Mesenchymal stem cell (in vitro differentiated cells and primary cell): ENCODE results near the gene NFATC2.

ENCODE experiments used
- DNase-seq: peaks from one replicate; pipeline ENCODE4 v3.0.0-alpha.2; 2013
- H2AFZ ChIP-seq: one replicate; pipeline ENCODE4 v1.6.1; 2013; ENCODE audit warnings: low read depth, mild to moderate bottlenecking, control low read depth, inconsistent platforms, low read length, moderate library complexity
- H2AK5ac ChIP-seq: 2 replicates; pipeline ENCODE4 v1.6.1; 2013; ENCODE audit warnings: low read length, moderate library complexity, mild to moderate bottlenecking, inconsistent platforms; ENCODE audit not compliant: severe bottlenecking
- H2BK120ac ChIP-seq: one replicate; pipeline ENCODE4 v1.6.1; 2013; ENCODE audit warnings: low read depth, mild to moderate bottlenecking, inconsistent platforms, low read length, moderate library complexity
- H2BK12ac ChIP-seq, 2 experiments: one replicate each; pipeline ENCODE4 v1.6.1; 2013; ENCODE audit warnings: inconsistent platforms in 2 of 2, low read length in 2 of 2, mild to moderate bottlenecking in 2 of 2, moderate library complexity in 2 of 2, control low read depth in 1 of 2
- H2BK15ac ChIP-seq: one replicate; pipeline ENCODE4 v1.6.1; 2013; ENCODE audit warnings: mild to moderate bottlenecking, low read depth, inconsistent platforms; ENCODE audit not compliant: poor library complexity, severe bottlenecking
- H2BK5ac ChIP-seq: 2 replicates; pipeline ENCODE4 v1.6.1; 2013; ENCODE audit warnings: low read depth, mild to moderate bottlenecking, low read length, control low read depth, inconsistent platforms; ENCODE audit not compliant: poor library complexity, severe bottlenecking
- H3K14ac ChIP-seq, 2 experiments: one replicate each; pipeline ENCODE4 v1.6.1; 2013; ENCODE audit warnings: inconsistent platforms in 2 of 2, low read length in 2 of 2, control low read depth in 1 of 2, mild to moderate bottlenecking in 1 of 2, moderate library complexity in 1 of 2
- H3K18ac ChIP-seq, 2 experiments: one replicate each; pipeline ENCODE4 v1.6.1; 2013; ENCODE audit warnings: inconsistent platforms in 2 of 2, low read length in 2 of 2, control low read depth in 1 of 2, low read depth in 1 of 2, mild to moderate bottlenecking in 1 of 2
- H3K23ac ChIP-seq, 2 experiments: one replicate each; pipeline ENCODE4 v1.6.1; 2013; ENCODE audit warnings: inconsistent platforms in 2 of 2, low read length in 2 of 2, mild to moderate bottlenecking in 2 of 2, moderate library complexity in 2 of 2, control low read depth in 1 of 2
- H3K27ac ChIP-seq: 2 replicates; pipeline ENCODE4 v1.5.1; 2013; ENCODE audit warnings: mild to moderate bottlenecking, moderate library complexity, low read length, control low read depth, inconsistent platforms; ENCODE audit not compliant: poor library complexity, severe bottlenecking
- H3K27me3 ChIP-seq, 2 experiments: 2 replicates each; pipeline versions ENCODE4 v1.6.1 to v1.7.0; 2013; ENCODE audit warnings: low read length in 2 of 2, mild to moderate bottlenecking in 2 of 2, moderate library complexity in 2 of 2, control low read depth in 1 of 2, inconsistent platforms in 1 of 2; ENCODE audit not compliant: control insufficient read depth in 1 of 2, insufficient read depth in 1 of 2
- H3K36me3 ChIP-seq, 2 experiments: 2 replicates each; pipeline versions ENCODE4 v1.6.1 to v1.7.0; 2013; ENCODE audit warnings: low read length in 2 of 2, control low read depth in 1 of 2, inconsistent platforms in 1 of 2, low read depth in 1 of 2, mild to moderate bottlenecking in 1 of 2; ENCODE audit not compliant: insufficient read depth in 2 of 2, control insufficient read depth in 1 of 2
- H3K4ac ChIP-seq, 2 experiments: one replicate each; pipeline ENCODE4 v1.6.1; 2013; ENCODE audit warnings: inconsistent platforms in 2 of 2, low read length in 2 of 2, mild to moderate bottlenecking in 2 of 2, moderate library complexity in 2 of 2, control low read depth in 1 of 2, low read depth in 1 of 2
- H3K4me1 ChIP-seq: 2 replicates; pipeline ENCODE4 v1.6.1; 2013; ENCODE audit warnings: low read depth, low read length, control low read depth; ENCODE audit not compliant: control insufficient read depth, insufficient read depth
- H3K4me2 ChIP-seq: 2 replicates; pipeline ENCODE4 v1.6.1; 2013; ENCODE audit warnings: low read length, mild to moderate bottlenecking, inconsistent platforms; ENCODE audit not compliant: poor library complexity, severe bottlenecking
- H3K4me3 ChIP-seq, 2 experiments: 2 replicates each; pipeline versions ENCODE4 v1.5.1 to v1.7.0; 2013; ENCODE audit warnings: low read length in 2 of 2, mild to moderate bottlenecking in 2 of 2, control low read depth in 1 of 2, low read depth in 1 of 2; ENCODE audit not compliant: insufficient read depth in 1 of 2
- H3K79me1 ChIP-seq: replicated peaks from 2 replicates; pipeline ENCODE4 v1.6.1; 2013; ENCODE audit warnings: mild to moderate bottlenecking, control low read depth, low read length, inconsistent platforms; ENCODE audit not compliant: poor library complexity, severe bottlenecking
- H3K9ac ChIP-seq: 2 replicates; pipeline ENCODE4 v1.7.0; 2013; ENCODE audit warnings: mild to moderate bottlenecking, low read length, moderate library complexity
- H3K9me3 ChIP-seq: 2 replicates; pipeline ENCODE4 v1.7.0; 2013; ENCODE audit warnings: mild to moderate bottlenecking, low read length; ENCODE audit not compliant: control insufficient read depth
- H4K8ac ChIP-seq: one replicate; pipeline ENCODE4 v1.6.1; 2013; ENCODE audit warnings: inconsistent platforms, mild to moderate bottlenecking, low read length, moderate library complexity
- H4K91ac ChIP-seq: one replicate; pipeline ENCODE4 v1.6.1; 2013; ENCODE audit warnings: mild to moderate bottlenecking, low read length, inconsistent platforms
- WGBS: methylation state at CpG from one replicate; pipeline ENCODE4 v1.1.7; 2013; ENCODE audit warnings: mixed read lengths; 5-methylcytosine and 5-hydroxymethylcytosine counted together

NFATC2 gene

GRCh38 chr20:51450221-51450712 lies 92.3 kb downstream of the NFATC2 start:
- DNase-seq: no peak
- no peak overlapping the region for H3K27ac ChIP-seq
- no peak overlapping the region for H4K8ac ChIP-seq
- no peak overlapping the region for H2BK12ac ChIP-seq
- H3K36me3 ChIP-seq: no peaks in the 10 kb centered on the region
- H2AK5ac ChIP-seq: no peak overlapping the region
- no peak overlapping the region for H3K4me3 ChIP-seq
- H2BK5ac ChIP-seq: no peak overlapping the region
- H3K23ac ChIP-seq: no peak overlapping the region
- peaks cover 0 to 3% of the 10 kb centered on the region in 2 experiments for H3K27me3 ChIP-seq
- H3K14ac ChIP-seq: no peak overlapping the region
- peak overlapping the region in 1 of 2 experiments; percentile 28 for H3K18ac ChIP-seq
- no peak overlapping the region for H3K4ac ChIP-seq
- WGBS: 88% methylated on average over 5 of the region's 5 CpGs
- H3K4me1 ChIP-seq: peaks cover 20% of the 10 kb centered on the region
- no peak overlapping the region for H2BK120ac ChIP-seq
- H3K79me1 ChIP-seq: no peaks in the 10 kb centered on the region
- H2BK15ac ChIP-seq: peak overlapping the region; percentile 12
- peaks cover 3% of the 10 kb centered on the region for H3K9me3 ChIP-seq
- H4K91ac ChIP-seq: peak overlapping the region; percentile 31
- H3K4me2 ChIP-seq: no peak overlapping the region
- H3K9ac ChIP-seq: no peak overlapping the region
- H2AFZ ChIP-seq: no peak overlapping the region

DNA sequence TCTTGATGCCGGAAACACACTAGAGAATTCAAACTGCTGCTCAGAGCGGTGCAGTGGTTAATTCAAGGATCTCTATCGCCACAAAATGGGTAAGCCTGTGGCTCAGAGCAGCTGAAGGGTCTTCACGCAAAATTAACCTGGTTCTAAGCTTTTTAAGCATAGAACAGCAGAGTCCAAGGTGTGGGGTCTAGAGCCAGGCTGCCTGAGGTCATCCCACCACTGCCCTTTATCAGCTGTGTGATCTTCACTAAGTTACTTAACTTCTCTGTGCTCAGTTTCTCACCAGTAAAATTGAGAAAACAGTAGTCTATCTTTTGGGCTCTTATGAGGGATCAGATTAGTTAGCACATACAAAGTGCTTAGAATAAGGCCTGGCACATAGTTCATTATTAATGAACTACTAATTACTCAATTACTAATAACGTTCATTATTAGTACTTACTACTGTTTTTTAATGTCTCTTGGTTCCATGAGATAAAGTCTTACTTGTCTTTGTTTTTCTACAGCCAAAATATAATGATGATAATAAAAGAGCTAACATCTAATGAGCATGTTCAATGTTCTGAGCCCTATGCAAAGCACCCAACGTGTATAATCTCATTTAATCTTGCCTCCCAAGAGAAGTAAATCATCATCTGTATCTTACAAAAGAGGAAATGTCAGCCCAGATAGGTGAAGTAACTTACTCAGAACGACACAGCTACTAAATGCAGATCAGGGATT lies 92.9 kb downstream of the NFATC2 start:
- peak overlapping the region in 1 of 2 experiments; percentile 16 for H3K18ac ChIP-seq
- H3K27ac ChIP-seq: no peak overlapping the region
- peak overlapping the region in 1 of 2 experiments; percentile 27 for H3K4ac ChIP-seq
- H3K36me3 ChIP-seq: no peaks in the 10 kb centered on the region
- H2BK120ac ChIP-seq: no peak overlapping the region
- peak overlapping the region; percentile 50 for H4K8ac ChIP-seq
- DNase-seq: no peak
- no peak overlapping the region for H3K4me3 ChIP-seq
- H3K27me3 ChIP-seq: peaks cover 0 to 3% of the 10 kb centered on the region in 2 experiments
- WGBS: 82% methylated on average over 6 of the region's 7 CpGs
- peak overlapping the region; percentile 14 to 34 for H2BK12ac ChIP-seq
- H2BK5ac ChIP-seq: no peak overlapping the region
- no peak overlapping the region for H4K91ac ChIP-seq
- peaks cover 20% of the 10 kb centered on the region for H3K4me1 ChIP-seq
- H2BK15ac ChIP-seq: peak overlapping the region; percentile 88
- H2AK5ac ChIP-seq: no peak overlapping the region
- H3K23ac ChIP-seq: no peak overlapping the region
- no peak overlapping the region for H3K14ac ChIP-seq
- no peak overlapping the region for H3K9ac ChIP-seq
- H3K79me1 ChIP-seq: no peaks in the 10 kb centered on the region
- H3K9me3 ChIP-seq: peaks cover 3% of the 10 kb centered on the region
- no peak overlapping the region for H2AFZ ChIP-seq
- H3K4me2 ChIP-seq: no peak overlapping the region

DNA sequence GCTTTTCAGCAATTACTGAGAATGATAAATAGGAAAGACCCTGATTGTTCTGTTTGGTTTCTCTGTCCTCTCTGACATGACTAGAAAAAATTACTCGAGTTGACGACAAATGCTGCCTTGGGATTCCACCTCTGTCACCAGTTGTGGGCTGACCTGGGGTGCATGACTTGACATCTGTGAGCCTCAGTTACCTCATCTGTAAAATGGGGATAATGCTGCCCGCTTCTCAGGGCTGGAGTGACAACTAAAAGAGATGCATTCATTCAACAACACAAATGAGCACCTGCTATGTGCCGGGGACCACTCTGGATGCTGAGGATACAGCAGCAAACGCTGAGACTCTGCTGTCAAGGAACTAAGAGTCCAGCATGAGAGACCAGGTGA lies 94.8 kb downstream of the NFATC2 start:
- H3K23ac ChIP-seq: peak overlapping the region in 1 of 2 experiments; percentile 16
- peak overlapping the region; percentile 39 for H4K8ac ChIP-seq
- H2BK15ac ChIP-seq: peak overlapping the region; percentile 12
- H3K4ac ChIP-seq: peak overlapping the region in 1 of 2 experiments; percentile 52
- no peak overlapping the region for H3K4me2 ChIP-seq
- H2AK5ac ChIP-seq: peak overlapping the region; percentile 53
- H3K36me3 ChIP-seq: no peaks in the 10 kb centered on the region
- peak overlapping the region in 1 of 2 experiments; percentile 52 for H3K4me3 ChIP-seq
- no peak for DNase-seq
- peak overlapping the region; percentile 52 to 57 for H2BK12ac ChIP-seq
- H3K27me3 ChIP-seq: peaks cover 0 to 3% of the 10 kb centered on the region in 2 experiments
- no peaks in the 10 kb centered on the region for H3K79me1 ChIP-seq
- H3K9me3 ChIP-seq: no peaks in the 10 kb centered on the region
- H2AFZ ChIP-seq: no peak overlapping the region
- H2BK120ac ChIP-seq: no peak overlapping the region
- 66% methylated on average over 5 of the region's 5 CpGs for WGBS
- no peak overlapping the region for H3K14ac ChIP-seq
- H3K18ac ChIP-seq: peak overlapping the region; percentile 0 to 56
- peaks cover 24% of the 10 kb centered on the region for H3K4me1 ChIP-seq
- no peak overlapping the region for H4K91ac ChIP-seq
- peak overlapping the region; percentile 77 for H3K9ac ChIP-seq
- H2BK5ac ChIP-seq: no peak overlapping the region
- H3K27ac ChIP-seq: no peak overlapping the region

GRCh38 chr20:51447097-51447764 lies 95.3 kb downstream of the NFATC2 start:
- H2BK15ac ChIP-seq: no peak overlapping the region
- no peaks in the 10 kb centered on the region for H3K9me3 ChIP-seq
- H3K27me3 ChIP-seq: peaks cover 0 to 3% of the 10 kb centered on the region in 2 experiments
- H3K36me3 ChIP-seq: no peaks in the 10 kb centered on the region
- peak overlapping the region in 1 of 2 experiments; percentile 56 for H3K18ac ChIP-seq
- H2AK5ac ChIP-seq: no peak overlapping the region
- H3K9ac ChIP-seq: peak overlapping the region; percentile 77
- peak overlapping the region in 1 of 2 experiments; percentile 52 for H3K4me3 ChIP-seq
- H3K23ac ChIP-seq: no peak overlapping the region
- WGBS: 2% methylated on average over 13 of the region's 14 CpGs
- DNase-seq: peak; percentile 93
- H3K4me2 ChIP-seq: no peak overlapping the region
- H3K27ac ChIP-seq: peak overlapping the region; percentile 30
- H4K91ac ChIP-seq: no peak overlapping the region
- peaks cover 26% of the 10 kb centered on the region for H3K4me1 ChIP-seq
- no peak overlapping the region for H2AFZ ChIP-seq
- no peak overlapping the region for H3K4ac ChIP-seq
- H2BK120ac ChIP-seq: no peak overlapping the region
- no peak overlapping the region for H2BK12ac ChIP-seq
- no peak overlapping the region for H3K14ac ChIP-seq
- no peaks in the 10 kb centered on the region for H3K79me1 ChIP-seq
- H4K8ac ChIP-seq: no peak overlapping the region
- H2BK5ac ChIP-seq: no peak overlapping the region
